ENCODE data around the gene ENO1. TPM values are rescaled to one million over a fixed set of nuclear protein-coding genes. Genes with fewer than 3 reads are reported as not detected.

The ENO1 gene
- total RNA-seq, 4 donors from 2014 or later: 355 to 741 (median 478) TPM

DNA sequence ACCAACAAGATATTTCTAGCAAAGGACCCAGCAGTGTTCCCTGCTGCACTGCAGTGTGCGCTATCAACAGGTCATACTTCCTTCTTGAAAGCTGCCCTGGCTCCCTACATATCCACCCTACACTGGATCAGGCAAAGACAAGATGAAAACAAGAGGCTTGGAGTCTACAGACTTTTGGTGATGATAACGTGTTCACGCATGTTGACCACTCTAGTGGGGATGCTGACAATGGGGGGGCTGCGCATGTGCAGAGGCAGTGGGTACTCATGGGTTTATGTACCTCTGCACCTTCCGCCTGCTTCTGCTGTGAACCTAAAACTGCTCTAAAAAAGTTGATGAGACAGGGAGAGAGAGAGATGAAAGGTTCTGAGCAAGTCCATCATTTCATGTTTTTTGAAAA, 5.5 kb downstream of the ENO1 start:
- 90 to 95% methylated on average over 5 of the region's 5 CpGs for WGBS, 2 donors
- Histone ChIP-seq H3K27ac (peak overlapping the region; percentile 54 to 79 (median 63)), H3K9me3 (no peaks in the 10 kb centered on the region), H3K4me3 (replicated peaks in 1 of 3) (no peak overlapping the region), H3K36me3 (peaks cover 47 to 52% of the 10 kb centered on the region in 2 donors), H3K4me1 (peaks cover 31 to 53% of the 10 kb centered on the region in 2 donors), H3K27me3 (no peaks in the 10 kb centered on the region)
- TF ChIP-seq, protein P1, sequence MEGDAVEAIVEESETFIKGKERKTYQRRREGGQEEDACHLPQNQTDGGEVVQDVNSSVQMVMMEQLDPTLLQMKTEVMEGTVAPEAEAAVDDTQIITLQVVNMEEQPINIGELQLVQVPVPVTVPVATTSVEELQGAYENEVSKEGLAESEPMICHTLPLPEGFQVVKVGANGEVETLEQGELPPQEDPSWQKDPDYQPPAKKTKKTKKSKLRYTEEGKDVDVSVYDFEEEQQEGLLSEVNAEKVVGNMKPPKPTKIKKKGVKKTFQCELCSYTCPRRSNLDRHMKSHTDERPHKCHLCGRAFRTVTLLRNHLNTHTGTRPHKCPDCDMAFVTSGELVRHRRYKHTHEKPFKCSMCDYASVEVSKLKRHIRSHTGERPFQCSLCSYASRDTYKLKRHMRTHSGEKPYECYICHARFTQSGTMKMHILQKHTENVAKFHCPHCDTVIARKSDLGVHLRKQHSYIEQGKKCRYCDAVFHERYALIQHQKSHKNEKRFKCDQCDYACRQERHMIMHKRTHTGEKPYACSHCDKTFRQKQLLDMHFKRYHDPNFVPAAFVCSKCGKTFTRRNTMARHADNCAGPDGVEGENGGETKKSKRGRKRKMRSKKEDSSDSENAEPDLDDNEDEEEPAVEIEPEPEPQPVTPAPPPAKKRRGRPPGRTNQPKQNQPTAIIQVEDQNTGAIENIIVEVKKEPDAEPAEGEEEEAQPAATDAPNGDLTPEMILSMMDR (IDR thresholded peaks at IDR 0.05): no peak
- no peak for TF ChIP-seq POLR2A (IDR thresholded peaks at IDR 0.05)
- intact Hi-C loops (cut with DNase I): no loop called here
- DNase-seq: no peak

DNA sequence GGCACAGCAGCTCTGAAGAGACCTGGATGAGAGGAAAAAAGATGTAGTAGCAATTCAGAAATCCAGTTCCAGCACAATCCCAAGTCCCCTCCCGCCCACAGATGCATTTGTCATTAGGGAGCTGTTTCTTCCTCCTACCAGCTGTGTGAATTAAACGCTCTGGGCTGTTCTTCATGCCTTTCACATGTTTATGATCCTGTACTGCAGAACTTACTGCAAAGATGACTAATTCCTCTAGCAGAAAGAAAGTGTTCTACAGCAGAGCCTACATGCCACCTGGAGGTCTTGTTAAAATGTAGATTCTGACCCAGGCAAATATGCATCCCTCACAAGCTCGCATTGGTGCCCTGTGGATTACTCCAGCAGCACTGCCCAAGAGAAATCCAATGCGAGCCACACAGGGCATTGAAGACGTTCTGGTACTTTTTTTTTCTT, 6.5 kb downstream of the ENO1 start:
- Histone ChIP-seq H3K4me3 (replicated peaks in 1 of 3) (no peak overlapping the region), H3K36me3 (peaks cover 51 to 62% of the 10 kb centered on the region in 2 donors), H3K27ac (peak overlapping the region in 1 of 3 donors; percentile 54), H3K9me3 (no peaks in the 10 kb centered on the region), H3K27me3 (no peaks in the 10 kb centered on the region), H3K4me1 (peaks cover 27 to 47% of the 10 kb centered on the region in 2 donors)
- DNase-seq: no peak
- intact Hi-C loops (cut with DNase I): no loop called here
- 72 to 79% methylated on average over 5 of the region's 5 CpGs for whole genome bisulfite sequencing, 2 donors
- TF ChIP-seq, protein P1 (IDR thresholded peaks at IDR 0.05): no peak
- no peak for TF ChIP-seq POLR2A (IDR thresholded peaks at IDR 0.05)

DNA sequence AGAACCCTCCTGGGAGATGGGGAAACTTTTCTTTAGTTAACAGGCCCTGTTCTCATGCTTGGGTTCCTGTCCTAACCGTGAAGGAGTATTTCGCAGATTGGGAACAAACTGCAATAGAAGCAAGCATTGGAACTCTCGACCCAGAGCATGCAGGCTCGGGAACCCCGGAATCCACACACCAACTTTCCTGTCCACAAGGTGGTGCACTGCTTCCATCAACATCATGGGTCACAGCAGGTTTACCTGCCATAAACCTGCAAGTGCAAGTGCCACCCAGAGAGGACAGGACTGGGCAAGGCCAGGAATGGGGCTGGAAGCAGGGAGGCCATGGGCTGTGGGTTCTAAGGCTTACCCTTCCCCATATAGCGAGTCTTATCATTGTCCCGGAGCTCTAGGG, 6.9 kb downstream of the ENO1 start:
- Histone ChIP-seq H3K4me3 (replicated peaks in 1 of 3) (no peak overlapping the region), H3K27me3 (no peaks in the 10 kb centered on the region), H3K4me1 (peaks cover 22 to 43% of the 10 kb centered on the region in 2 donors), H3K27ac (peak overlapping the region in 2 of 3 donors; percentile 0 to 21), H3K9me3 (no peaks in the 10 kb centered on the region), H3K36me3 (peaks cover 56 to 67% of the 10 kb centered on the region in 2 donors)
- 92 to 93% methylated on average over 7 of the region's 7 CpGs for WGBS, 2 donors
- DNase-seq: no peak
- intact Hi-C loops (cut with DNase I): no loop called here
- TF ChIP-seq, protein P1 (IDR thresholded peaks at IDR 0.05): peak in 4 of 6 experiments; percentile 6 to 29 (median 8)
- no peak for TF ChIP-seq POLR2A (IDR thresholded peaks at IDR 0.05)

DNA sequence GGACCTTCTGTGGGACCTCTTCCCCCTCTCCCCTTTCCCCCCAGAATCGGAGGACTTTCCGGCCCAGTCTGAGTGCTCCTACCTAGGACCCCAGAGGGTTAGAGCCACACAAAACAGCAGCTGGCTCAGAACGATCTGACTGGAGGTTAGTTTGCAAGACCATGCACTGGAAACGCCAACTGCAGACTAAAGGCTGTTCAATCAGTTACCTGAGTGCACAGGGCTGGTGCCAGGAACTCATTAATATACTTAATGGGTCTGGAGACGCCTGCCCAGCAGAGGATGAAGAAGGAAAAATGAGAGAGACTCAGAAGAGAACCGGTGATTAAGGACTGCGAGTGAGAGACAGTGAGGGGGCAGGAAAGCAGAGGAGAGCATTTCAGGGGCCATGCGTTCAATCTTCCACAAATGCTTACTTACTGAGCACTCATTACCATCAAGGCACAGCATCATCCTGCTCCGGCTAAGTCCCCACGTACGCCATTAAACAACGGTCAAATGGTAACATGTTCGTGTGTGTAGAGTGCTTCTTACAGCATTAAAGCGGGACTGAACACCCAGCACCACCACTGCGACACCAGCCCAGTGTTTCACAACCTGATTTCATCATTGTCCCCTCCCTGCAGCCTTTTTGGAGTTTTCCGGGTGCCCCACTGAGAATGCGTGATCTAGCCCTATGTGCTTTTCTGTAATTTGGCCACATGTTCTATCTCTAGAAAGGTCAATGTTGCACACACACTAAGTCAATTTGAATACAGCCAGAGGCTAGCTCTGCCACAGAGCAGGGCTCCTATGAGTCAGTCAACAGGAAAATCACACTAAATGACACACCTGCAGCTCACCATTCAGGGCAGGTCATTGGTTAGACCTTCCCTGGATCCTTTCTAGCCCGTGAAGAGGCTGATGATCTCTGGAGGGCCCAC, 7.6 kb downstream of the ENO1 start:
- no peaks in the 10 kb centered on the region for H3K27me3 ChIP-seq
- H3K9me3 ChIP-seq: no peaks in the 10 kb centered on the region
- TF ChIP-seq, protein P1 (IDR thresholded peaks at IDR 0.05): no peak
- no peak for TF ChIP-seq POLR2A (IDR thresholded peaks at IDR 0.05)
- DNase-seq: no peak
- H3K4me3 ChIP-seq (replicated peaks in 1 of 3): no peak overlapping the region
- H3K4me1 ChIP-seq: peaks cover 16 to 36% of the 10 kb centered on the region in 2 donors
- intact Hi-C loops (cut with DNase I): no loop called here
- peaks cover 62 to 73% of the 10 kb centered on the region in 2 donors for H3K36me3 ChIP-seq
- peak overlapping the region in 2 of 3 donors; percentile 21 to 43 for H3K27ac ChIP-seq
- 90 to 91% methylated on average over 18 of the region's 18 CpGs for WGBS, 2 donors

DNA sequence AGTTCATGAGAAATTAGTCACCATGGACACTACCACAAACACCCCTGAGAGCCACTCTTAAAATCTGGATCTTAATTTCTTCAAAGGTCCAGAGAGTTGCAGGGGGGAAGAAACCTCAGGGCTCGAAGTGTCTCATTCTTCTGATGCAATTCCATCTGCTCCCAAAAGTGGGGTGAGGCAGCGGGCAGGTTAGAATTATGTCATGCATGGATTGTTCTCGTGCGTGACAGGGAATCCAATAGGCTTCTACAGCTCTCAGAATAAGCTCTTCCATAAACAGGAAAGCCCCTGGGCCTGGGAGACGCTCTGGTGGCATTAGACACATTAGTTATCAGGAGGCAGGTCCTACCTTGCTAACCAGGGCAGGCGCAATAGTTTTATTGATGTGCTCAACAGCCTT, 8.4 kb downstream of the ENO1 start:
- peaks cover 8 to 30% of the 10 kb centered on the region in 2 donors for H3K4me1 ChIP-seq
- peaks cover 70 to 81% of the 10 kb centered on the region in 2 donors for H3K36me3 ChIP-seq
- TF ChIP-seq, protein P1 (IDR thresholded peaks at IDR 0.05): no peak

More for the DNA sequence above, 8.4 kb downstream of the ENO1 start:
- no peak for DNase-seq
- intact Hi-C loops (cut with DNase I): no loop called here
- 65 to 66% methylated on average over 6 of the region's 6 CpGs for WGBS, 2 donors
- Histone ChIP-seq H3K9me3 (no peaks in the 10 kb centered on the region), H3K27ac (no peak overlapping the region), H3K4me3 (replicated peaks in 1 of 3) (no peak overlapping the region), H3K27me3 (no peaks in the 10 kb centered on the region)
